Stomach (tissue), 19 donors: ENCODE measurements around the gene OR1S1. TPM values are rescaled to one million over a fixed set of nuclear protein-coding genes. Genes with fewer than 3 reads are reported as not detected.
"Not testable (repeated sequence)": the region's sequence is repeated elsewhere in the genome, so short reads cannot be mapped to it uniquely, and the experiment has no call there.

Source experiments
- DNase-seq, 2 donors: peaks; one replicate each; pipeline versions ENCODE4 v3.0.0 to v3.0.0-alpha.2; 2013 to 2019
- H3K27ac ChIP-seq, 5 donors: fragments of 200-600 bp in 4 of 5; sonication (generic) in 4 of 5; one replicate each; pipeline ENCODE4 v1.5.1; 2013 to 2019; ENCODE audit warnings: mild to moderate bottlenecking in 1 of 5, moderate library complexity in 1 of 5
- H3K27me3 ChIP-seq, 3 donors: fragments of 200-600 bp; sonication (generic); one replicate each; pipeline ENCODE4 v1.5.1; 2017 to 2019; ENCODE audit warnings: mixed run types in 1 of 3
- H3K36me3 ChIP-seq, 4 donors: fragments of 200-600 bp; sonication (generic); 1 replicate in 3 of 4; 2 replicates in 1 of 4; pipeline ENCODE4 v1.5.1; 2016 to 2019
- H3K4me1 ChIP-seq, 4 donors: fragments of 200-600 bp; sonication (generic); one replicate each; pipeline ENCODE4 v1.5.1; 2016 to 2019
- H3K4me3 ChIP-seq, 4 donors: fragments of 200-600 bp; sonication (generic) in 3 of 4; one replicate each; pipeline ENCODE4 v1.5.1; 2016 to 2019; ENCODE audit warnings: mild to moderate bottlenecking in 1 of 4
- H3K9me3 ChIP-seq, 4 donors: fragments of 200-600 bp; sonication (generic); one replicate each; pipeline ENCODE4 v1.5.1; 2016 to 2019
- CTCF ChIP-seq, 7 experiments: fragments of 450-650 bp in 4 of 7; fragments of 200-600 bp in 3 of 7; sonication (generic) in 3 of 7; IDR thresholded peaks; one replicate each; pipeline ENCODE4 v1.5.1; 2016 to 2019; ENCODE audit warnings: antibody characterized with exemption in 7 of 7, control low read depth in 2 of 7, mild to moderate bottlenecking in 1 of 7
- EP300 ChIP-seq: sonication (generic); formaldehyde crosslinking; IDR thresholded peaks from one replicate; pipeline ENCODE4 v1.6.1; 2017; ENCODE audit warnings: antibody characterized with exemption
- POLR2A ChIP-seq, 4 donors: fragments of 450-650 bp; IDR thresholded peaks; one replicate each; pipeline ENCODE4 v1.6.1; 2016; ENCODE audit warnings: antibody characterized with exemption in 4 of 4, control low read depth in 2 of 4, mild to moderate bottlenecking in 1 of 4, moderate library complexity in 1 of 4
- POLR2AphosphoS5 ChIP-seq, 3 donors: sonication (generic); formaldehyde crosslinking; IDR thresholded peaks; one replicate each; pipeline ENCODE4 v1.6.1; 2016; ENCODE audit warnings: antibody characterized with exemption in 3 of 3
- WGBS, 5 donors: extraction: QIAGEN DNeasy Blood & Tissue Kit in 3 of 5; methylation state at CpG; one replicate each; pipeline versions ENCODE4 v1.1.5 to v1.1.7; 2013 to 2018; 5-methylcytosine and 5-hydroxymethylcytosine counted together
- intact Hi-C: fragments of 100-400 bp; cut with DNase I; formaldehyde crosslinking; loops from one replicate; pipeline ENCODE4 v1.15.1; 2023; ENCODE audit warnings: low total_unique reads
- long read RNA-seq, 10 donors: transcript quantifications; one replicate each; lab custom pipeline, GENCODE V29; 2026
- polyA plus RNA-seq, 3 donors: library from polyadenylated mRNA; stranded (reverse); fragments of 200-250 nt; gene quantifications; one replicate each; pipeline ENCODE4 v1.2.3, GENCODE V29; 2013
- total RNA-seq, 5 donors: library from RNA; depleted of rRNA; stranded (reverse); fragments of >200 nt; gene quantifications; one replicate each; pipeline versions ENCODE4 v1.1.0 to v1.2.3, GENCODE V29; 2014 to 2016
- donor health status: healthy with polysubstance abuse.
- donor health status: Bipolar disorder and iron deficiency.
- donor health status: healthy.

The OR1S1 gene
- not detected for total RNA-seq
- polyA plus RNA-seq = not detected
- long read RNA-seq, donor 1 = 0 reads
- long read RNA-seq, donor 2 = 0 reads
- long read RNA-seq, donor 3 = 0 reads
- long read RNA-seq, donor 4 = 0 reads
- long read RNA-seq, donor 5 = 0 reads
- long read RNA-seq, donor 6 = 0 reads
- long read RNA-seq, donor 7 = 0 reads
- long read RNA-seq, donor 8 = 0 reads
- long read RNA-seq, donor 9 = 0 reads
- long read RNA-seq, donor 10 = 0 reads

DNA sequence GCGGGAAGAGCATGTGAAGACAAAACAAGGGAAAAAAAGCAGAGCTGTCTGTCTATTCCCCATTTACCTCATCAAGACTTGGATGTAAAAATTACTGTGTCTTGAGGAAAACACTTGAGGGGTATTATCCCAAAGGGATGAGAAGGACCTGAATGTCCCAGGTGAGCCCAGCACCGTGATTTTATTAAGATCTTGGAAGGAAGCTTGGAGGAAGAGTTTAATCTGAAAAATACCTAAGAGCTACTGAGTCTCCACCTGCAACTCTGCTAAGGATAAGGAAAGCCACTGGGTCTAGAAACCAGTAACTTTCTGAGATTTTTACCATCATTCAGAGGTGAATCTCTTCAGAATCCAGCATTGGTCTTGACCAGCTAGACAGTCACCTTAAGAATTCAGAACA is at the start of gene OR1S1:
Gene OR1S1, plus strand, starts transcription at position 301 of the 400 bp plus-strand sequence.
- intact Hi-C loops, H3K36me3 ChIP-seq: not testable (repeated sequence)
- WGBS, 5 donors = 71 to 88% (median 79%) methylated on average over 1 to 2 of the region's 2 CpGs

GRCh38 chr11:58164389-58164788 is 48.1 kb upstream of the OR1S1 start:
- no peaks in the 10 kb centered on the region for H3K4me1 ChIP-seq
- H3K27me3 ChIP-seq = no peaks in the 10 kb centered on the region
- no peak for DNase-seq
- H3K36me3 ChIP-seq = no peaks in the 10 kb centered on the region
- peaks cover 0 to 3% (median 0%) of the 10 kb centered on the region in 4 donors for H3K9me3 ChIP-seq
- no peak overlapping the region for H3K4me3 ChIP-seq
- intact Hi-C loops = no loop called here
- WGBS, 5 donors = 67 to 77% (median 69%) methylated on average over 4 of the region's 4 CpGs
- H3K27ac ChIP-seq = no peak overlapping the region
- TF ChIP-seq EP300 = no peak
- TF ChIP-seq POLR2A (IDR thresholded peaks at IDR 0.05) = no peak
- no peak for TF ChIP-seq POLR2AphosphoS5 (IDR thresholded peaks at IDR 0.05)
- no peak for TF ChIP-seq CTCF (IDR thresholded peaks at IDR 0.05)

More for the DNA sequence above, at the start of gene OR1S1:
- not testable (repeated sequence) for H3K4me1 ChIP-seq, H3K4me3 ChIP-seq, DNase-seq, H3K27me3 ChIP-seq, H3K9me3 ChIP-seq, H3K27ac ChIP-seq

DNA sequence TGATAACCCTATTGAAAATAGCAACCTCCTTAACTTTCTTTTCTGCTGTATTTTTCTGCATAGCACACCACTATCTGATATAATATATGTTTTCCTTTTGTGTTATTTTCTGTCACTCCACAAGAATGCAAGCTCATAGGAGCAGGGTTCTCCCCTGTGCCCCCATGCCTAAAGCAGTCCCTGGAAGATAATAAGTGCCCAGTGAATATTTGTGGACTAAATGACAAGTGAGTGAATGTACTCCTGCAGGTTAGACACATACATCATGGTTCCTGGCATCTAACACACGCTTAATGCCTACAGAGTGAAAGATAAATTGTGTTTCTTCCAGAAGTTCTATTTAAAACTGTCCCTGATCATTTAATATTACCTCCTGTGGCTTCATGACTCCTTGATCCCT is 47.5 kb upstream of the OR1S1 start:
- no peak overlapping the region for H3K27ac ChIP-seq
- no peak for DNase-seq
- intact Hi-C loops = no loop called here
- no peaks in the 10 kb centered on the region for H3K9me3 ChIP-seq
- 47 to 65% (median 57%) methylated on average over 1 of the region's 1 CpG for WGBS, 5 donors
- H3K4me3 ChIP-seq = no peak overlapping the region
- no peaks in the 10 kb centered on the region for H3K4me1 ChIP-seq
- no peak for TF ChIP-seq CTCF (IDR thresholded peaks at IDR 0.05)
- no peak for TF ChIP-seq POLR2AphosphoS5 (IDR thresholded peaks at IDR 0.05)
- TF ChIP-seq POLR2A (IDR thresholded peaks at IDR 0.05) = no peak
- TF ChIP-seq EP300 = no peak
- no peaks in the 10 kb centered on the region for H3K27me3 ChIP-seq
- H3K36me3 ChIP-seq = no peaks in the 10 kb centered on the region

- H3K4me1 ChIP-seq = no peaks in the 10 kb centered on the region
- intact Hi-C loops = no loop called here
- DNase-seq = peak in 1 of 2 donors; percentile 3
- H3K9me3 ChIP-seq = no peaks in the 10 kb centered on the region
- H3K36me3 ChIP-seq = no peaks in the 10 kb centered on the region
- TF ChIP-seq CTCF (IDR thresholded peaks at IDR 0.05) (no peak), POLR2A (IDR thresholded peaks at IDR 0.05) (no peak), EP300 (no peak), POLR2AphosphoS5 (IDR thresholded peaks at IDR 0.05) (no peak)
- H3K27me3 ChIP-seq = no peaks in the 10 kb centered on the region
- no peak overlapping the region for H3K4me3 ChIP-seq
- no peak overlapping the region for H3K27ac ChIP-seq
- WGBS, 5 donors = 49 to 61% (median 54%) methylated on average over 7 of the region's 7 CpGs
Observed at GRCh38 chr11:58165504-58166106, 46.9 kb upstream of the OR1S1 start.

- Histone ChIP-seq H3K27me3 (no peaks in the 10 kb centered on the region), H3K9me3 (no peaks in the 10 kb centered on the region), H3K27ac (no peak overlapping the region), H3K4me3 (no peak overlapping the region), H3K4me1 (no peaks in the 10 kb centered on the region), H3K36me3 (no peaks in the 10 kb centered on the region)
- intact Hi-C loops = no loop called here
- TF ChIP-seq EP300 (no peak), POLR2AphosphoS5 (IDR thresholded peaks at IDR 0.05) (no peak), POLR2A (IDR thresholded peaks at IDR 0.05) (no peak), CTCF (IDR thresholded peaks at IDR 0.05) (no peak)
- no peak for DNase-seq
- 72 to 77% (median 74%) methylated on average over 5 of the region's 5 CpGs for WGBS, 5 donors
Observed at GRCh38 chr11:58177409-58178054, 35.0 kb upstream of the OR1S1 start.
